NCI-H2171 (cell line): Measurements from ENCODE around the gene C9orf72.
A peak's percentile ranks its signal among the peaks of the same experiment; 100 is the strongest.

Experiments used
- DNase-seq: peaks from one replicate; lab custom pipeline; 2025; lab: John Stamatoyannopoulos, UW

Gene C9orf72

DNA sequence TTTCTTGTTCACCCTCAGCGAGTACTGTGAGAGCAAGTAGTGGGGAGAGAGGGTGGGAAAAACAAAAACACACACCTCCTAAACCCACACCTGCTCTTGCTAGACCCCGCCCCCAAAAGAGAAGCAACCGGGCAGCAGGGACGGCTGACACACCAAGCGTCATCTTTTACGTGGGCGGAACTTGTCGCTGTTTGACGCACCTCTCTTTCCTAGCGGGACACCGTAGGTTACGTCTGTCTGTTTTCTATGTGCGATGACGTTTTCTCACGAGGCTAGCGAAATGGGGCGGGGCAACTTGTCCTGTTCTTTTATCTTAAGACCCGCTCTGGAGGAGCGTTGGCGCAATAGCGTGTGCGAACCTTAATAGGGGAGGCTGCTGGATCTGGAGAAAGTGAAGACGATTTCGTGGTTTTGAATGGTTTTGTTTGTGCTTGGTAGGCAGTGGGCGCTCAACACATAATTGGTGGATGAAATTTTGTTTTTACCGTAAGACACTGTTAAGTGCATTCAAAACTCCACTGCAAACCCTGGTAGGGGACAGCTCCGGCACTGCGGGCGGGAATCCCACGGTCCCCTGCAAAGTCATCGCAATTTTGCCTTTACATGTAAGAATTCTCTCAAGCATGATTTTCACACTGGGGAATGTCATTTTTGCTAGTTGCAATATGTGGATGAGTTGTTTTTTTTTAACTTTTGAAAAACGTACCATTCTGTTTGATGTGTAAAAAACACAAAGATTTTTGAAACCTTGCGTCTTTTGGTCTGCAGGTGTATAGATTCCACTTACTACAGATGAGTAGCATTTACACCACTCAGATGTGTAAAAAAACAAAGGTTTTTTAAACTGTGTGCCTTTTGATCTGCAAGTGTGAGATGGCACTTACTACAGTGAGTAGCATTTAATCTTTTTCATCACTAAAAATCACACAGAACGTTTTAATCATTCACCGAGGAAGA, 631 bp upstream of the C9orf72 start:
- DNase-seq = peak; percentile 87

DNA sequence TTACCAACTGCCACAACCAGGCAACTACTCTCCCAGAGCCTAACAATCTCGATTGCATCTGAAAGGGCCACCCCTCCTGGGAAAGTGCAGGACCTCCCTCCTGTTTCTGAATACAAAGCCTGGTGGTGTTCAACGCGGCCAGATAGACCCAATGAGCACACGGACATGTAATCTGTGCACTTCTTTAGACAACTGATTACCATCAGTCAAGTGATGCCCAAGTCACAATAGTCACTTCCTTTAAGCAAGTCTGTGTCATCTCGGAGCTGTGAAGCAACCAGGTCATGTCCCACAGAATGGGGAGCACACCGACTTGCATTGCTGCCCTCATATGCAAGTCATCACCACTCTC, 739 bp downstream of the C9orf72 start:
- no peak for DNase-seq

DNA sequence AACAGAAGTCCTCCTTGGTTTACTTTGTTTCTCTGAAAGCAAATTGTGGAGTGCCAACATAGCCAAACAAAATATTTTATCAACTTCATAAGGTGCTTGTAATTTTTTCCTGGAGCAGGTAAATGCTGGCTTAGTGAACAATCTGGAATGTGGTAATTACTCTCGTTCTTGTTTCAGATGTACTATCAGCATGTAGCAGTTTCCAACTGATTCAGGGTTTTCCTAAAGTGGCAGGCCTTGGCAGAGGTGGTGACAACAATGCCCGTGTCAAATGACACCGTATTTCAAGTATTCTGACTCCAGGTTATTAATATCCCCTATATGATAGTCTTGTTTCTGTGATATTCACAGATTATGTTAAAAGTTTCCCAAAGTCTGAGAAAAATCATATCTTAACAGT, 1.2 kb downstream of the C9orf72 start:
- no peak for DNase-seq

DNA sequence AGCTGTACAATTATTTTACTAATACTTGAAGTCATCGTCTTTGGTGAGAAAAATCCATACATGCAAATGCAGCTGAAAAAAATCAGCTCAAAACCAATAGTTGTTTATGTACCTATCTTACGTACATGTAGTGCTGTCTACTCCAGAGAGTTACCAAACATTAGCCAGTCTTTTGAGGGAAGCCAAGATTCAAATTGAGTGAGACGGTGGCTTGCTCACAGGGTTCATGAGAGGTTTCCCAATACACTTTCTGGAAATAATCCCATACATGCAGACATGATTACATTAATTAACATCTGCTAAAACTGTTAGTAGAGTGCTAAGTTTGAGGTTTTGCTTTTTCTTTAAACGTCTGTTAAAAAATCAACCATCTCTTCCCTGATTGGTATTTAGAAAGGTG, 2.3 kb downstream of the C9orf72 start:
- no peak for DNase-seq

DNA sequence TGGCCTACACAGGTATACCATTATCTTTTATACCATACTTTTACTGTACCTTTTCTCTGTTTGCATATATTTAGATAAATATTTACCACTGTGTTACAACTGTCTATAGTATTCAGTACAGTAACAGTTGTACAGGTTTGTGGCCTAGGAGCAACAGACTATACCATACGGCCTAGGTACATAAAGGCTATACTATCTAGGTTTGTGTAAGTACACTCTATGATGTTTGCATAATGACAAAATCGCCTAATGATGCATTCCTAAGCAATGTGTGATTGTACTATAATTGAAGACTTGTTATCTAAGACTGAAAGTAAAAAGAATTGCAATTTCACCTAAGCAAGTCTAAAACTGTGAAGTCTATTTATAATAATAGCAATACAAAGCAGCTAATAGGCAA, 3.9 kb downstream of the C9orf72 start:
- no peak for DNase-seq

DNA sequence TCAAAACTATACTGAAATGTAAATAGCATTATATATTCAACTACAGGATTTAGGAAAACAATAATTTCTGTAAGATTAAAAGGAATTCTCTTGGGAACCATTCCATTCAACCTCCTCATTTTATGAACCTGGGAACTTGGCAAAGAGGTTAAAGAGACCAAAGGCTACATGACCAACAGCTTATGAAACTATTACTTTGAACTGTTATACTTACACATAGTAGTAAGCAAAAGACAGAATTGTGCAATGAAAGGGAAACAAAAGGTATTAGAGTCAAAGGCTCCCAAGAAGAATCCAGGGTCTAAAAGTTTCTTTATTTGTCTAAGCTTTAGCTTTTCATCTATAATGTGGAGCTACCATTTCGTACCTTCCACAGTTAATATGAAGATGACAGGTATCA, 7.2 kb downstream of the C9orf72 start:
- DNase-seq = no peak

DNA sequence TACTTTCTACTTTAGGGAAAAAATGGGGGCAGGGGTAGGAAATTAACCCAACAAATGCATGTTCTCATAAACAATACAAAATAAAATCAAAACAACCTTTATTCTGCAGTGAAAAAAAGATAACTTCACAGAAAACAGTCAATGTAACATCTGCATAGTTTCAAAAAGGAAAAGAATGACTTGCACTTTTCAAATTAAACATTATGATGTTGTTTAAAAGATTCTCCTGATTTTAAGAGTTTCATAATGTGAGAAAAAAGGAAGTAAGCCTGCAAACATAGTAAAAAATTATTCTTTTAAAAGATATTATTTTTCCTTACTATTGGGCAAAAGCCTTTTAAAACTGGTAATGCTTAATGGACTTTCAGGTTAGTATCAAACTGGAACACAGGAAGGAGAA, 7.6 kb downstream of the C9orf72 start:
- no peak for DNase-seq

DNA sequence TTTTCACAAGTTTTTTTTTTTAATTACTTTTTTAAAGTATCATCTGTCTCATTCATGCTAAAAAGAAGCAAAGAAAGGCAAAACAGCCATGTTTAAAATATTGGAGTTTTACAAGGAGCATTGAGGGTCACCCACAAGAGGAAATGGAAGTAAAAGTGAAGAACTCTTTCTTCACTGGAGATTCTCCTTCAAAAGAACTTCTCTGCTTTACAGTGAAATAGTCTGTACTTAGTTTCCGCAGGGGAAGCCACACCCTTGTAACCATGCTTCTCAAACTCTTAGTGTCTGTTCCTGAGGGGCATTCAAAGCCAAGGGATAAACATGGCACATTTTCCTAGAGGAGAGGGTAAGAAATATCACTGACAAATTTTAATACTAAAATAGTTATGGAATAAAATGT, 8.6 kb downstream of the C9orf72 start:
- no peak for DNase-seq

DNA sequence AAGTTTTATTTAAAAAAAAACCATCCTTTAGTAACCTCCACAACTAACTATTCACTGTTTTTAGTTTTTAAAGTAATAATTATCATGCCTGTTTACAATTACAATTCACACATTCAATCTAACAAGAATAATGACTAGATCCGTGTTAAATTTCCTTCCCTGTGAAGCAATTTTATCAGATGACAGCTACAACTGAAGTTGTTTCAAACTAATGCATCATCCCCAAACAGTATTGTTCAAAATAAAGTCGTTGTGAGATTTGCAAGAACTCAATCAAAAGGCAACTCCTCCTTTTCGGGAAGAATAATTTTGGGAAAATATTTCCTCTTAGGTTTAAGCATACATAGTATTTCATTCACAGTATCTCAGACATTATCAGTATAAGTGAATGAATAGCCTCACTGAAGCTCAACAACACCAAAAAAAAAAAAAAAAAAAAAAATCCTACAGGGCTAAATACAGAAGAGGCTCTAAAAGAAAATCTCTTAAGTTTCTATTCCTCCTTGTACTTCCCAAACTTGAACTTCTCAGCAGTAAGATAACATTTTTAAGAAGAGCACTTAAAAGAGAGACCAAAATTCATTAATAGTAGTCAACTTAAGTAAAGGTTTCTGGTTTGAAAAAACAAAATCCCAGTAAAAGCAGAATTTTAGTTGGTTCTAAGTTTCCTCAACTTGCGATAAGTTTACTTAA, 9.4 kb downstream of the C9orf72 start:
- DNase-seq = no peak

DNA sequence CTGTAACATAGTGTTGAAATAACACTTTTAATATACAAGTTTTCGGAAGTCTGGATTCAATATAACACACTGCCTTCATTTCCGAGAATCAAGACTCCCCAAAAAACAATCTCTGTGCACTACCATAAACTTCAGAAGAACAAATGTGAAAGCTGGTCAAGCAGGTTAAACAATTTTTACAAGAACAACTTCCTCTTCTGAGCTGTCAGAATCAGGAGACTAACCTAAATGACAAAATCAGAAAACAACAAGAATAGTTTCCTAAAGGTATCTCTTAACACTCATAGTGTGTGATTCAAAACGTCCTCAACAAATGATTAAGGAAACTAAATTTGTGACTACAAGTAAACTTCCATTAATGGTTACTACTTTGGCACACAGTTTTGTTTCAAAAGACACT, 11.6 kb downstream of the C9orf72 start:
- no peak for DNase-seq

DNA sequence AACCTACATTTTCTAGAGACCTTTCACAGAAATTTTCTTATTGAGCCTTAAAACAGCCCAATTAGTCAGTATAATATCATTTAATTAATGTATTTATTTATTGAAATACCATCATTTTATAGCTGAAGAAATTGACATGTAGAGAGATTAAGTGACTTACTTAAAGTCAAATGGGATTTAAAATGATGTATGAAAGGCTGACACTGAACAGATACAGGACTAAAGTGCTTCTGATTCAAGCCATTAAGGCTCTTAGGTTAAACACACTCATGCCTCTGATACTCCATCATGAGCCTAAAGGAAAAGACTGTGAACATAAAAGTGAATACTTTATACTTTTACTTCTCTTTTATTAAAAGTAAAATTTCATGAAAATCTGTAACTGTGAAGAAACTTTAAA, 12.8 kb downstream of the C9orf72 start:
- no peak for DNase-seq

DNA sequence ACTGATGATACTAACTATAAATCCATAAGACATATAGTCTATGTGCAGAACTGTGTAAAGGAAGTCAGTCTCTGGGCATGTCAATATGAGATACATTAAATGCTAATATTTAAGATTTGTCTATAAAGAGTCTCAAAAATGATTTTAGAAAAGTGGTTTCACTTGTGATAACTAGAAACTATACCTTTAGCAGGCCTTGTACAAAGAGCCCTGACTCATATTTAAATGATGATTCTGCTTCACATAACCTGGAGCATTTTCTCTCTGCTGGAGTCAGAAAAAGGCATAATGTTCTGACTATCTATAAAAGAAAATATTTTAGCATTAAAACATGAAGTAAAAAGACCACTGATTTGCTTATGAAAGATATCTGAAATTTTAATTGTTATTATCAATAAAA, 15.0 kb downstream of the C9orf72 start:
- no peak for DNase-seq

DNA sequence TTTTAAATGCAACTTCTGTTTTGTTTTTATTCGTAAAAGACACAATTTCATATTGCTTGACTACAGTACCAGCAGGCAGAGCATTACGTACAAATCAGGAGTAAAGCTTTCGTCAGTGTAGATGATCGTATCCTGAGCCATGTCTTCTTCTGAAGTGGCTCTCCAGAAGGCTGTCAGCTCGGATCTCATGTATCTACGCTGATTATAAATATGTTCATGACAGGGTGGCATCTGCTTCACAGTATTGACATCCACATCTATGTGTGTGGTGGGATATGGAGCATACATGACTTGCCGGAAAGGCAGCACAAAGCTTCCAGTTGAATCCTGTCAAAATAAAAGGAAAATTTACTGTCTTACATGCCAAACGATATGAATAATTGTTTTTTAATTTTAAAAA, 16.8 kb downstream of the C9orf72 start:
- no peak for DNase-seq

DNA sequence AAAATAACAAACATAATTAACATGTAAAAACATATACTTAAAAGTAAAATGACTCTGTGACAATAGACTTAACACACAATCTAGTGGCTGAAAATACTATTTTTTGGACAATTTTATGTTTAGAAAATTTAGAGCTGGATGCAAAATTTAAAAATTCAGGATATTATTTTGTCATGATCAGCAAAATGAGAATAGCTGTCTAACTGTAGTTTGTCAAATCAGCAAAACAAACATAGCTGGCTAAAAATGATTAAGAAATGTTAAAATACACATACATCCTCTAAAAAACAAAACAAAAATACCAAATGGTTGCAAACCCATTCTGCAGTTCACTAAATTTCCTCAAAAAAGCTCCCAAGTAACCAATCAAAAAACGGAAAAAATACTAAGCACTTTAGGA, 18.6 kb downstream of the C9orf72 start:
- no peak for DNase-seq

DNA sequence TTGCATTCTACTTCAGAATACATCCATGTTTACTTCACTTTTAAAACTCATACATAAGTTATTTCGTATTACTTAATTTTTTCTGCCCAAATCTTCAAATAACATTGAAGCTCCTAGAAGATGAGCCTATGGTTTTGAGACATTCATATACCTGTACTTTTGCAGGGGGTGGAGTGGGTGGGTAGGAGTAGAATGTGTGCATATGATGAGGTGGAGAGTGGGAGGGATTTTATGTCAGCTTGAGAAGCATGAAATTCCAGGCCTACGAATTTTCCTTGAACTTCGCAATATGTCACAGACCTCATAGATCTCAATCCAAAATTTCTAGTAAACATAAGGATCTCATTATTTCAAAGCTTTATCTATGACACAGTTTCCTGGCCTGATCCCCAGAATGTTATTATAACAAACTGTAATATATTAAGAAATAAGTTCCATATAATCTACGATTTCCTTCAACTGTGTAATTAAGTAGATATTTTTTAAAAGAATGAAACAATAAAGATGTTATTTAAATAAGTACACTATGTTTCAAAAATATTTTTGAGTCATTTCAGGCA, 24.0 kb downstream of the C9orf72 start:
- no peak for DNase-seq

DNA sequence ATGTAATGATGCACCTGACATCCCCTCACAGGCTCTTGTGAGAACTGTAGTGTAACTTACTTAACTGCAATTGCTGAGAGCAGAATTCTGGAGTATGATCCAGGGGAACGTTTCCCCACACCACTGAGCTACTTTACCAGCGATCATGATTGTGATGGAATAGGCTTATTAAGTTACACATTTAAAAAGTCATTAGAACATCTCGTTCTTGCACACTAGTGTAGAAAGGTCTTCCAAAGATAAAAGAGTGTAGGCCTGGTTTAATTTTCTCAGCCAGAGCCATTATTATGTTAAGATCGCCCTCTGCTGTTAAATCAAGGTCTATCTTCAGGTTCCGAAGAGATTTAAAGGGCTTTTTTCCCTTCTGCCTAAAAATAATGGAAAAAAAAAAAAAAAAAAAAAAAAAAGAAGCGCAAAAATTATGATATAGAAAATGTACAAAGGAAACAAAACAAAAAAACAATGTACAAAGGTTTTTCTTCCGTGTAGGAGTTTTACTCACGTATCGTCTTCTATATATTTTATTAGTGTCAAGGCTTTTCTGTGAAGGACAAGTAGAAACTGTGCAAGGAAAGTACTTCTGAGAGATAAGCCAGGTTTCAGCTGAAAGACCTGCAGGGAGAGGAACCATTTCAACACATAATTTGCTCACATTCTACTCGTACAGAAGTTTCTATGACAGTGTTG, 25.1 kb downstream of the C9orf72 start:
- DNase-seq = no peak

DNA sequence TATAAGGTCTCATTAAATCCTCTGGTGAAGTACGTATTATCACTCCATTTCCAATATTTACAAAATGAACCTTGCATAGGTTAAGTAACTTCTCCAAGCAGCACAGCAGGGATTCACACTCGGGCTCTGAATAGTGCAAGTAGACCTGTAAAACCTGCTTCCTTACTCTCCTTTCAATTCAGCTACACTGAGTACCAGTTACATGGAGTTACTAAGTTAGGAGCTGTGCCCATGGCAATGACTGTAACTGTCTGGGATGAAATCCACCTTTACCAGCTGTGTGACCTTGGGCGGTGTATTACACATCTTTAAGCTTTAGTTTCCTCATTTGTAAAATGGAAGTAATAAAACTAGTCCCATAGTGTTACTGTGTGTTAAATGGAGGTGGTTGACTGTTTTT, 27.8 kb downstream of the C9orf72 start:
- no peak for DNase-seq

DNA sequence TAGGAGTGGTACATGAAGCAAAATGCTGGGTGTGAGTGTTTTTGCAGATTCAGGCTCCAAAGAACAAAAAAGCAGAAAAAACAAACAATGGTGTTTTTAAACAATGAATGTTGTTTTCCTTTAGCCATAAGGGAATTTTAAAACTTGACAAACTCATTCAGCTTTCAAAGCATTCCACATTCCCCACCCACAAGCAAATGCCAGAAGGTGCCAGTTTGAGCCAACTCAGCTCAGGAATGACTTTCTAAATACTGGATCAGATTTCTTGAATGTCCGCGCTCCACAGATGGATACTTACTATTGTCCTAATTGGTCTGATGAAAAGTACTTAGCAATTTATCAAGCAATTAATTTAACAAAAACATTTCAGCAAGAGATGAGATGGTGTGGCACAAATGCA, 30.8 kb downstream of the C9orf72 start:
- no peak for DNase-seq

DNA sequence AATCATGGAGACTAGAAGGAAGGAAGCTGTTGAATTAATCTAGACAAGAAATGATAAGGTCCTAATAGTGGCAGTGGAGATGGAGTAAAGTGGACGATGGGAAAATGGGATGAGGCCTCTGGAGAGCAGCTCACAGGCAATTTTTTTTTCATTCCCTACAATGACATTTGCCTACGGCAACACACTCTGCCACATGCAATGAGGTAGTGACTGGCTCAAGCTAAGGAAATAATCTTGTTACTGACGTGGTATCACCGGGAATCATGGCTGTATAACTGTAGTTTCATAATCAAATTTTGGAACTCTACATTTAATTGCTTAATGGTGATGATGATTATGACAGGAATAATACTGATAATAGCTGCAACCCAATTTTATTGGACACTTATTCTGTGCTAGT, 31.5 kb downstream of the C9orf72 start:
- no peak for DNase-seq

DNA sequence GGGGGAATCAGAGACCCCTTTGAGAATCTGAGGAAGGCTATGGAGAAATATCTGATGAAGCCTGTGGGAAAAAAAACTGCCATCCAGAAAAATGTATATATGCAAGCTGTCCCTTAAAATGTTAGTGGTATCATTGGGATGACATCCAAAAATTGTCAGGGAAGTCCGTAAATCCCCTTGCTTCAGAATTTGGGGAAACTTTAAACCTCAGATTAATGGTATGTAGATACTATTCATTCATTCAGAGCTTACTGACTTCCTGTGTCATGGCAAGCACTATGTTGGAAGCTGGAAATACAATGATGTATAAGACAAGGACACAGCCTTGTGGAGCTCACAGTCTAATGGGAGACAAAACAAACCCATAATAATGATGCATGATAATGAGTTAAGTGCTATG, 32.8 kb downstream of the C9orf72 start:
- DNase-seq = no peak

DNA sequence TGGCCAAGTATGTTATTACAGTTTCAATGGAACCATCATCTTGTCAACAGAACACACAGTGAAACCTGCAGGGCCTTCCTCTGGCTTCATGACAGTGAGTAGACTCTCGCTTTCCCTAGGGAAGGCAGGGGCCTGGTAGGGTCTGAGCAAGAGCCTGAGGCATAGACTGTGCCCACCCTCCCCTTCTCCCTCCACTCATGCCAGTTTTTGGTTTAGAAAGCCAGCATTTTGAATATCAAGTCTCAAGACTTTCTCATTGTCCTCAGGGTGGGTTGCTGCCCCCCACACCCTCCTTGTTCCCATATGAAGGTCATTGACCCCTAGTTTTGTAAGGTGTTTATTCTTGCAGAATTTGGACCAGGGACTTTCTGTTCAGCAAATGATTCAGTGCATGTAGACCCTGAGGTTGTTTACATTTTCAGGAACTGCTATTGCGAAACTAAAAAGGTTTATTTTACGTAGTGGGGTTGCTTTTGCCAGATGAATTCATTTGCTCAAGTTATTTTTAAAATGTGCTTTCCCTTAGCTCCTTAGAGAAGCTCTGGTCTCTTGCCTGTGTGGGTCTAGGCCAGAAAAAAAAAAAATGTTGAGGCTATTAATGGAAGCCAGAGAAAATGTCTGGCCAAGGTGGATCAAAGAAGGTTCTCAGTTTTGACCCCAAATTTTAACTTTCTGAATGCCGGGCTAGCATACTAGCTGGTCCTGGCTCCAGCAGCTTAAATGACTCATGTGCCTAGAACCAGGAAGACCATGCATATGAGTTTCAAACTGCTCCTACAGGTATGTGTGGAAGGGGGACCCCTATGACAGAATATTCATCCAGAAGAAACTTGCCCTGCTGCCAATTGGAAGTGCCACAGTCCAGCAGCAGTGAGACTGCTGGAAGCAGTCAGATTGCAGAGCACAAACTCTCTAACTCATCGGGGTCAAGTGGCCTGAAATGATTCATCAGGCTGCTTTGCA, 33.5 kb downstream of the C9orf72 start:
- DNase-seq = no peak

DNA sequence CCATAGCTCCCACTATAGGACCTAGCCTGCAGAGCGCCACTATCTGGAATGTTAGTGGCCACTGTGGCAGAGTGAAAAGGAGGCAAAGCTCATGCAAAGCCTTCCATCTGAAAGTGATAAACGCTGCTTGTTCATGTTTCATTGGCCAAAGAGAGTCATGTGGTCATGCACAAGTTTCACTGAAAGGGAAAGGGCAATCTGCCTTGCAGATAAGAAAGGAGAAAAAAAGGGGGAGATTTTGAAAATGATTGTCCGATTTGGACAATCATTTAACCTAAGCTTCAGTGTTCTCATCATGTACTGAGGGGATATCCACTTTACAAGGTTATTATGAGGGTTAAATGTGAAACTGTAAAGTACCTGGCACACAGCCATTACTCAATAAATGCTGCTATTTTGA, 34.6 kb downstream of the C9orf72 start:
- no peak for DNase-seq
